ENCODE measurements around the gene CD59. TPM values are rescaled to one million over a fixed set of nuclear protein-coding genes. Genes with fewer than 3 reads are reported as not detected.

Gene CD59
- total and polyA plus RNA-seq, 10 of the 15 experiments (the other 5 are each of a cell fraction or from before 2014, with no cell fraction given), result 55.5 to 256 (median 181) TPM

DNA sequence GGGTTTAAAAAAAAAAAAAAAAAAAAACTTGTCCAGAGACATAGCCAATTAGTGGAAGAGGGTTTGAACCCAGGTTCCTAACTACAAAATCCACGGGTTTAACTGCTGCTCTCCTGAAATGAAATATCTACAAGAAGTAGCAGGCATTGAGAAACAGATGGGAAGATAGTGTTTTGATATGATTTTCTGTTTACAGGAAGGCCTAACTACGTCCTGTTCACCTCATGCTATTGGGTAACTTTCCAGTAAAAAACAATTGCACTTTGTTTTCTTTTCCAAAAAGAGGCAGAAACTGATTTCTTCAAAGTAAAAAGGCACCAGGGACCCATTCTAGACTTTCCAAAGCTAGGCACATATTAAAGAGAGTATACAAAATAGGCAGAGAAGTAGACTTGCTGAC, 29.7 kb downstream of the CD59 start:
- no peak overlapping the region for H3K9ac ChIP-seq (ENCODE audit: control insufficient read depth, insufficient read depth, low read length)
- SMC1A ChIA-PET (ENCODE audit: uncharacterized antibody, unreplicated experiment), result interaction anchor here (1.1 to 1.2 kb wide), 4 partner anchors 10 to 36 kb away, joined by 3 to 9 read pairs (median 6); no protein-coding TSS in a partner anchor
- H3K79me2 ChIP-seq (ENCODE audit: control insufficient read depth, insufficient read depth, low read length), result no peaks in the 10 kb centered on the region
- H3K36me3 ChIP-seq (ENCODE audit: control insufficient read depth in 2 of 2, insufficient read depth in 2 of 2, low read length in 1 of 2), result peaks cover 13 to 18% of the 10 kb centered on the region in 2 experiments
- no peaks in the 10 kb centered on the region for H3K27me3 ChIP-seq (replicated peaks in 1 of 2; ENCODE audit: control insufficient read depth in 2 of 2, insufficient read depth in 2 of 2, low read length in 1 of 2)
- ATAC-seq, result no peak
- intact Hi-C loops (cut with micrococcal nuclease; ENCODE audit: unreplicated experiment) (no loop called here), in situ Hi-C loops (cut with MboI) (no loop called here)
- RAD21 ChIA-PET (ENCODE audit: unreplicated experiment), result interaction anchor here (0.9 to 1.4 kb wide), 3 partner anchors 9 to 36 kb away, joined by 3 to 6 read pairs (median 4); no protein-coding TSS in a partner anchor
- no peak overlapping the region for H3K27ac ChIP-seq (ENCODE audit: control insufficient read depth, insufficient read depth)
- no peak for DNase-seq (ENCODE audit: low read depth, low spot score)
- FAIRE-seq, result no peak
- BruUV-seq (replicated peaks), result no TSS peak
- H3K4me1 ChIP-seq (ENCODE audit: control insufficient read depth, insufficient read depth, low read length), result 0 out of 2 replicates have a peak, but pooled peaks cover 4% of the 10 kb centered on the region
- H4K20me1 ChIP-seq (ENCODE audit: control insufficient read depth, insufficient read depth), result no peaks in the 10 kb centered on the region
- 47% methylated on average over 2 of the region's 2 CpGs for WGBS (ENCODE audit: insufficient coverage, insufficient replicate concordance, low lambda C conversion rate, missing lambda C conversion rate)
- no peak overlapping the region for H3K4me2 ChIP-seq (ENCODE audit: control insufficient read depth, insufficient read depth)
- no peak overlapping the region for H3K4me3 ChIP-seq
- H3K9me3 ChIP-seq (replicated peaks; ENCODE audit: control insufficient read depth, insufficient read depth, low read length), result no peaks in the 10 kb centered on the region
- H2AFZ ChIP-seq (ENCODE audit: control insufficient read depth, low read depth, low read length), result no peak overlapping the region
- CTCF ChIA-PET, result interaction anchor here (1.9 to 7.1 kb wide), 2 partner anchors 10 to 36 kb away, joined by 11 to 35 read pairs; no protein-coding TSS in a partner anchor
- TF ChIP-seq ZZZ3 (IDR thresholded peaks at IDR 0.05; ENCODE audit: control insufficient read depth, insufficient read length, low read depth) (no peak), ZNF384 (IDR thresholded peaks at IDR 0.05; ENCODE audit: borderline replicate concordance, low read depth, low read length) (peak; percentile 68)
- POLR2A ChIA-PET, result interaction anchor here (0.6 to 1.9 kb wide), 3 partner anchors 9 to 900 kb away, joined by 3 to 4 read pairs (median 4); no protein-coding TSS in a partner anchor

DNA sequence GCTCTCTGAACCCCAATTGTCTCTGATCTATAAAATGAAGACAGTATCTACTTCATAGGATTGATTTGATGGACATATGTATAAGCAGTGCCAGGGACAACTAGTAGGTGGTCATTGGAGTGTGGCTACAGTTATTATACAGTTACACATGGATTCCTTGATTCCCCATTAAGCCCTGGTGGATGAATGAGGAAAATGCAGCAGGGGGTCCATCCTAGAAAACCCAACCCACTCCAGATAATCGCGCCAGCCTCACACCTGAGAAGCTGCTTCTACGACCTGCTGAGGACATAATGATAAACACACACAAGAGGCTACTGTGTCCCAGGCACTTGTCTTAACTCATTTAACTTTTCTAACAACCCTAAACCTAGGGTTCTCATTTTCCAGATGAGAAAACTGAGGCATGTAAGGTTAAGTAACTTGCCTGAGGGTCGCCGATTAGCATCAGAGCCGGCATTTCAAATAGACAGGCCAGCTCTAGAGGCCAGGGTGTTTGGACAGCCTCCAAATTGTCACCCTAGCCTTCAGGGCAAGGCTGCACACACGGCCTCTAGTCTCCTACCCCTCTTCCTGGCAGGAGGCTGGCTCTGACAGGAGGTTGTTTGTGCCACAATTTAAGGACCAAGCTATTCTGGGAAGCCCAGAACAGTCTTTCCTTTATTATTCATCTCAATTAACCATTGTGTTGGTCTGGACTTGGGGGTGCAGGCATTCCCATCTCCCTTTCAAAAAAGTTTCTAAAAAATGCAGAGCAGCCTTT, 31.8 kb downstream of the CD59 start:
- ChIA-PET CTCF (interaction anchor here (0.9 to 7.1 kb wide), 4 partner anchors 8 to 38 kb away, joined by 3 to 35 read pairs (median 4); no protein-coding TSS in a partner anchor), RAD21 (ENCODE audit: unreplicated experiment) (interaction anchor here (1.2 kb wide), 1 partner anchor 11 kb away, joined by 3 read pairs; no protein-coding TSS in a partner anchor), SMC1A (ENCODE audit: uncharacterized antibody, unreplicated experiment) (interaction anchor here (0.9 to 3.0 kb wide), 4 partner anchors 11 to 61 kb away, joined by 3 to 13 read pairs (median 4); no protein-coding TSS in a partner anchor), POLR2A (no interaction called here)
- H2AFZ ChIP-seq (ENCODE audit: control insufficient read depth, low read depth, low read length), result no peak overlapping the region
- no peaks in the 10 kb centered on the region for H3K9me3 ChIP-seq (replicated peaks; ENCODE audit: control insufficient read depth, insufficient read depth, low read length)
- no peak for FAIRE-seq
- 82% methylated on average over 7 of the region's 7 CpGs for WGBS (ENCODE audit: insufficient coverage, insufficient replicate concordance, low lambda C conversion rate, missing lambda C conversion rate)
- no peak overlapping the region for H3K4me3 ChIP-seq
- BruUV-seq (replicated peaks), result no TSS peak
- no peak overlapping the region for H3K27ac ChIP-seq (ENCODE audit: control insufficient read depth, insufficient read depth)
- peaks cover 8% of the 10 kb centered on the region; the same call in 1 of the 2 replicates for H3K4me1 ChIP-seq (ENCODE audit: control insufficient read depth, insufficient read depth, low read length)
- in situ Hi-C loops (cut with MboI), result no loop called here
- no peaks in the 10 kb centered on the region for H3K79me2 ChIP-seq (ENCODE audit: control insufficient read depth, insufficient read depth, low read length)
- H3K9ac ChIP-seq (ENCODE audit: control insufficient read depth, insufficient read depth, low read length), result no peak overlapping the region
- intact Hi-C loops (cut with micrococcal nuclease; ENCODE audit: unreplicated experiment), result loop anchor here (5.0 kb wide), 1 partner anchor 33 kb away; the partner anchor contains the start of gene CD59
- no peaks in the 10 kb centered on the region for H4K20me1 ChIP-seq (ENCODE audit: control insufficient read depth, insufficient read depth)
- no peak overlapping the region for H3K4me2 ChIP-seq (ENCODE audit: control insufficient read depth, insufficient read depth)
- no peak for DNase-seq (ENCODE audit: low read depth, low spot score)
- no peaks in the 10 kb centered on the region for H3K27me3 ChIP-seq (replicated peaks in 1 of 2; ENCODE audit: control insufficient read depth in 2 of 2, insufficient read depth in 2 of 2, low read length in 1 of 2)
- no peak for ATAC-seq
- peaks cover 4 to 11% of the 10 kb centered on the region in 2 experiments; a peak in 3 of 4 replicates for H3K36me3 ChIP-seq (ENCODE audit: control insufficient read depth in 2 of 2, insufficient read depth in 2 of 2, low read length in 1 of 2)
- TF ChIP-seq GATAD2B (conservative IDR thresholded peaks at IDR 0.05; ENCODE audit: low read depth), result no peak
- TF ChIP-seq WRNIP1 (IDR thresholded peaks at IDR 0.05; ENCODE audit: borderline replicate concordance, low read depth, low read length), result no peak
- TF ChIP-seq ASH2L (IDR thresholded peaks at IDR 0.05; ENCODE audit: borderline replicate concordance, low read depth), result no peak
- TF ChIP-seq, protein P1, sequence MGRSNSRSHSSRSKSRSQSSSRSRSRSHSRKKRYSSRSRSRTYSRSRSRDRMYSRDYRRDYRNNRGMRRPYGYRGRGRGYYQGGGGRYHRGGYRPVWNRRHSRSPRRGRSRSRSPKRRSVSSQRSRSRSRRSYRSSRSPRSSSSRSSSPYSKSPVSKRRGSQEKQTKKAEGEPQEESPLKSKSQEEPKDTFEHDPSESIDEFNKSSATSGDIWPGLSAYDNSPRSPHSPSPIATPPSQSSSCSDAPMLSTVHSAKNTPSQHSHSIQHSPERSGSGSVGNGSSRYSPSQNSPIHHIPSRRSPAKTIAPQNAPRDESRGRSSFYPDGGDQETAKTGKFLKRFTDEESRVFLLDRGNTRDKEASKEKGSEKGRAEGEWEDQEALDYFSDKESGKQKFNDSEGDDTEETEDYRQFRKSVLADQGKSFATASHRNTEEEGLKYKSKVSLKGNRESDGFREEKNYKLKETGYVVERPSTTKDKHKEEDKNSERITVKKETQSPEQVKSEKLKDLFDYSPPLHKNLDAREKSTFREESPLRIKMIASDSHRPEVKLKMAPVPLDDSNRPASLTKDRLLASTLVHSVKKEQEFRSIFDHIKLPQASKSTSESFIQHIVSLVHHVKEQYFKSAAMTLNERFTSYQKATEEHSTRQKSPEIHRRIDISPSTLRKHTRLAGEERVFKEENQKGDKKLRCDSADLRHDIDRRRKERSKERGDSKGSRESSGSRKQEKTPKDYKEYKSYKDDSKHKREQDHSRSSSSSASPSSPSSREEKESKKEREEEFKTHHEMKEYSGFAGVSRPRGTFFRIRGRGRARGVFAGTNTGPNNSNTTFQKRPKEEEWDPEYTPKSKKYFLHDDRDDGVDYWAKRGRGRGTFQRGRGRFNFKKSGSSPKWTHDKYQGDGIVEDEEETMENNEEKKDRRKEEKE (IDR thresholded peaks at IDR 0.05), result no peak
- no peak for TF ChIP-seq MTA2 (IDR thresholded peaks at IDR 0.05; ENCODE audit: low read depth)
- TF ChIP-seq, protein P2, sequence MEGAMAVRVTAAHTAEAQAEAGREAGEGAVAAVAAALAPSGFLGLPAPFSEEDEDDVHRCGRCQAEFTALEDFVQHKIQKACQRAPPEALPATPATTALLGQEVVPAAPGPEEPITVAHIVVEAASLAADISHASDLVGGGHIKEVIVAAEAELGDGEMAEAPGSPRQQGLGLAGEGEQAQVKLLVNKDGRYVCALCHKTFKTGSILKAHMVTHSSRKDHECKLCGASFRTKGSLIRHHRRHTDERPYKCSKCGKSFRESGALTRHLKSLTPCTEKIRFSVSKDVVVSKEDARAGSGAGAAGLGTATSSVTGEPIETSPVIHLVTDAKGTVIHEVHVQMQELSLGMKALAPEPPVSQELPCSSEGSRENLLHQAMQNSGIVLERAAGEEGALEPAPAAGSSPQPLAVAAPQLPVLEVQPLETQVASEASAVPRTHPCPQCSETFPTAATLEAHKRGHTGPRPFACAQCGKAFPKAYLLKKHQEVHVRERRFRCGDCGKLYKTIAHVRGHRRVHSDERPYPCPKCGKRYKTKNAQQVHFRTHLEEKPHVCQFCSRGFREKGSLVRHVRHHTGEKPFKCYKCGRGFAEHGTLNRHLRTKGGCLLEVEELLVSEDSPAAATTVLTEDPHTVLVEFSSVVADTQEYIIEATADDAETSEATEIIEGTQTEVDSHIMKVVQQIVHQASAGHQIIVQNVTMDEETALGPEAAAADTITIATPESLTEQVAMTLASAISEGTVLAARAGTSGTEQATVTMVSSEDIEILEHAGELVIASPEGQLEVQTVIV (IDR thresholded peaks at IDR 0.05; ENCODE audit: borderline replicate concordance, partially characterized antibody), result no peak
- no peak for TF ChIP-seq MEF2A (IDR thresholded peaks at IDR 0.05; ENCODE audit: insufficient read depth, low read depth, low read length)
